T-helper 2 cell treated with Interferon-gamma antibody and Interleukin-4, amounts not matched to agents 100 ng/mL and 5 ng/mL, for 36 hours (primary cell): Measurements from ENCODE around the gene KRT74. TPM values are rescaled to one million over a fixed set of nuclear protein-coding genes. Genes with fewer than 3 reads are reported as not detected.

Experiments used
- intact Hi-C: fragments of 100-400 bp; cut with micrococcal nuclease; formaldehyde crosslinking; loops from one replicate; pipeline ENCODE4 v1.15.1; 2023
- total RNA-seq: library from RNA; stranded (reverse); gene quantifications from 2 replicates; pipeline ENCODE4 v1.2.3, GENCODE V29; 2022

The KRT74 gene
- total RNA-seq = not detected in 2 replicates

GRCh38 chr12:52573743-52574142, at the start of gene KRT74:
TSS of gene KRT74 (minus strand) at chr12:52573843. CDS start at chr12:52573777, 66 bp downstream.
- intact Hi-C loops = no loop called here

- intact Hi-C loops = no loop called here
Observed at GRCh38 chr12:52622349-52622748, 48.7 kb upstream of the KRT74 start.

GRCh38 chr12:52618866-52619265, 45.2 kb upstream of the KRT74 start:
- intact Hi-C loops = no loop called here

GRCh38 chr12:52618216-52618615, 44.6 kb upstream of the KRT74 start, which contains the start of gene KRT73:
TSS of gene KRT73 (minus strand) at chr12:52618559. CDS start at chr12:52618524, 35 bp downstream.
- intact Hi-C loops = no loop called here

- intact Hi-C loops = no loop called here
Observed at GRCh38 chr12:52617403-52617785, 43.8 kb upstream of the KRT74 start.

- intact Hi-C loops = no loop called here
Observed at GRCh38 chr12:52616680-52617402, 43.2 kb upstream of the KRT74 start.

- intact Hi-C loops = no loop called here
Observed at GRCh38 chr12:52615912-52616311, 42.3 kb upstream of the KRT74 start.

- intact Hi-C loops = no loop called here
Observed at GRCh38 chr12:52615208-52615868, 41.7 kb upstream of the KRT74 start.

GRCh38 chr12:52614381-52615207, 41.0 kb upstream of the KRT74 start:
- intact Hi-C loops = no loop called here

- intact Hi-C loops = no loop called here
Observed at GRCh38 chr12:52613384-52614030, 39.9 kb upstream of the KRT74 start.

GRCh38 chr12:52612431-52613383, 39.1 kb upstream of the KRT74 start:
- intact Hi-C loops = no loop called here

- intact Hi-C loops = no loop called here
Observed at GRCh38 chr12:52611080-52611468, 37.4 kb upstream of the KRT74 start.

GRCh38 chr12:52608826-52609630, 35.4 kb upstream of the KRT74 start:
- intact Hi-C loops = no loop called here

GRCh38 chr12:52608161-52608560, 34.5 kb upstream of the KRT74 start:
- intact Hi-C loops = no loop called here

GRCh38 chr12:52607314-52607713, 33.7 kb upstream of the KRT74 start:
- intact Hi-C loops = no loop called here

GRCh38 chr12:52606581-52607218, 33.1 kb upstream of the KRT74 start:
- intact Hi-C loops = no loop called here

- intact Hi-C loops = no loop called here
Observed at GRCh38 chr12:52606096-52606495, 32.5 kb upstream of the KRT74 start.

- intact Hi-C loops = no loop called here
Observed at GRCh38 chr12:52605542-52605941, 31.9 kb upstream of the KRT74 start.

GRCh38 chr12:52604859-52605258, 31.2 kb upstream of the KRT74 start:
- intact Hi-C loops = no loop called here
